GM10248 (cell line): ENCODE results near the gene TMEM18.
A peak's percentile ranks its signal among the peaks of the same experiment; 100 is the strongest.

Experiments used
- CTCF ChIA-PET: fragments of 300-600 bp; sonication (Branson Sonifier 250); formaldehyde crosslinking; extraction: SDS; loops from one replicate; lab custom pipeline; 2021; ENCODE audit warnings: antibody characterized with exemption; lab: Yijun Ruan, JAX
- POLR2A ChIA-PET: fragments of 350-650 bp; sonication (Branson Sonifier 250); formaldehyde crosslinking; extraction: SDS; loops from one replicate; lab custom pipeline; 2020; ENCODE audit warnings: antibody characterized with exemption; lab: Yijun Ruan, JAX
- DNase-seq: peaks from one replicate; pipeline ENCODE4 v3.0.0; 2012; ENCODE audit errors: extremely low spot score
- CTCF ChIP-seq: IDR thresholded peaks from 2 replicates; pipeline ENCODE4 v1.5.1; 2012; ENCODE audit warnings: mild to moderate bottlenecking, low read depth; ENCODE audit errors: extremely low read depth, missing control alignments, control extremely low read depth

Gene TMEM18

GRCh38 chr2:677056-677958, at the start of gene TMEM18:
Gene TMEM18 (minus strand): TSS chr2:677406. CDS start chr2:677345, 61 bp downstream.
- peak; percentile 88 for DNase-seq
- ChIA-PET CTCF (interaction anchor here (1.0 to 1.6 kb wide), 5 partner anchors 37 to 63 kb away, joined by 3 to 9 read pairs (median 6); no protein-coding TSS in a partner anchor), POLR2A (no interaction called here)
- TF ChIP-seq CTCF, result peak; percentile 30

- ChIA-PET POLR2A (no interaction called here), CTCF (interaction anchor here (1.4 to 1.8 kb wide), 3 partner anchors 9 to 12 kb away, joined by 4 to 22 read pairs (median 6); no protein-coding TSS in a partner anchor)
- TF ChIP-seq CTCF, result no peak
- DNase-seq, result peak; percentile 62
These were observed 49.0 kb upstream of the TMEM18 start for GRCh38 chr2:726169-726568.

- POLR2A ChIA-PET, result no interaction called here
- TF ChIP-seq CTCF, result no peak
- CTCF ChIA-PET, result interaction anchor here (1.4 to 1.8 kb wide), 3 partner anchors 9 to 11 kb away, joined by 4 to 22 read pairs (median 6); no protein-coding TSS in a partner anchor
- no peak for DNase-seq
These were observed 48.3 kb upstream of the TMEM18 start for GRCh38 chr2:725468-725867.

GRCh38 chr2:723761-724160, 46.6 kb upstream of the TMEM18 start:
- no peak for TF ChIP-seq CTCF
- ChIA-PET POLR2A (no interaction called here), CTCF (interaction anchor here (1.3 kb wide), 1 partner anchor 9 kb away, joined by 4 read pairs; no protein-coding TSS in a partner anchor)
- DNase-seq, result no peak

GRCh38 chr2:720842-721241, 43.6 kb upstream of the TMEM18 start:
- TF ChIP-seq CTCF, result no peak
- CTCF ChIA-PET, result interaction anchor here (1.0 to 1.7 kb wide), 2 partner anchors 15 to 830 kb away, joined by 3 to 6 read pairs; no protein-coding TSS in a partner anchor
- DNase-seq, result no peak
- POLR2A ChIA-PET, result no interaction called here

- DNase-seq, result no peak
- TF ChIP-seq CTCF, result no peak
- POLR2A ChIA-PET, result no interaction called here
- CTCF ChIA-PET, result interaction anchor here (0.8 to 1.7 kb wide), 2 partner anchors 14 to 831 kb away, joined by 3 to 6 read pairs; no protein-coding TSS in a partner anchor
These were observed 42.5 kb upstream of the TMEM18 start for GRCh38 chr2:719734-720133.
